Activated naive CD8-positive, alpha-beta T cell treated with anti-CD3 and anti-CD28 coated beads for 36 hours (primary cell): ENCODE results near the gene COG5. TPM values are rescaled to one million over a fixed set of nuclear protein-coding genes. Genes with fewer than 3 reads are reported as not detected.

Source experiments
- DNase-seq: peaks from one replicate; pipeline ENCODE4 v3.0.0; 2021
- H3K27ac Mint-ChIP-seq: one replicate; pipeline ENCODE4 v1.8.0; 2022; ENCODE audit warnings: mild to moderate bottlenecking, moderate library complexity, mixed read lengths
- H3K27me3 Mint-ChIP-seq: one replicate; pipeline ENCODE4 v1.8.0; 2022; ENCODE audit warnings: mild to moderate bottlenecking, mixed read lengths
- H3K36me3 Mint-ChIP-seq: one replicate; pipeline ENCODE4 v1.8.0; 2021; ENCODE audit warnings: mild to moderate bottlenecking, mixed read lengths
- H3K4me1 Mint-ChIP-seq: one replicate; pipeline ENCODE4 v1.8.0; 2021; ENCODE audit warnings: mixed read lengths
- H3K4me3 Mint-ChIP-seq: one replicate; pipeline ENCODE4 v1.8.0; 2022; ENCODE audit warnings: mild to moderate bottlenecking, moderate library complexity, mixed read lengths
- H3K9me3 Mint-ChIP-seq: one replicate; pipeline ENCODE4 v1.8.0; 2022; ENCODE audit warnings: mixed read lengths
- total RNA-seq, 2 experiments: library from RNA; stranded (reverse); gene quantifications; one replicate each; pipeline ENCODE4 v1.2.3, GENCODE V29; 2021

The COG5 gene
- total RNA-seq, 2 experiments from 2014 or later = 29.6 TPM

GRCh38 chr7:107386548-107387102 is 177.1 kb downstream of the COG5 start:
- Mint-ChIP-seq H3K27me3 (no peaks in the 10 kb centered on the region), H3K27ac (peak overlapping the region; percentile 54), H3K4me1 (no peaks in the 10 kb centered on the region), H3K36me3 (peaks cover 4% of the 10 kb centered on the region), H3K4me3 (no peak overlapping the region), H3K9me3 (no peaks in the 10 kb centered on the region)
- DNase-seq = no peak

- Mint-ChIP-seq H3K4me3 (no peak overlapping the region), H3K4me1 (no peaks in the 10 kb centered on the region), H3K9me3 (no peaks in the 10 kb centered on the region), H3K36me3 (peaks cover 6% of the 10 kb centered on the region), H3K27ac (no peak overlapping the region), H3K27me3 (no peaks in the 10 kb centered on the region)
- no peak for DNase-seq
Observed at GRCh38 chr7:107384025-107384424, 179.7 kb downstream of the COG5 start.

DNA sequence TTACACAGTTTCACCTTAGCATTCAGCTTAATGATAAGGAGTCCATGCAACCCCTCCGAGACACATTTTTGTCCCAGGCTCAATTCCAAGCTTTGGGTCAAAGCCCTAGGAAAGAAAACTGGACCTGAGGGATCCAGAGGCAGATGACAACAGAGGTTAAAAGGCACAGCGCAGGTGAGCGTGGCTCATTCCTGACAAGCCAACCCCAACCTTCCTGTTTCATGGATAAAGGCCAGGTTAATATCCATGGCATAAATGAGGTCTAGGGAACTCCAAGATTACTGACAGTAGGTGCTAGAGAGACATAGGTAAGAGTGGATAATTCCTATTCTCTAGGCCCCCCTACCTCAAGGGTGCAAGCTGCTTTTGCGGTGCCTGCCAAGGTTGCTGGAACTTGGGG is 180.5 kb downstream of the COG5 start:
- H3K27ac Mint-ChIP-seq = no peak overlapping the region
- H3K4me1 Mint-ChIP-seq = no peaks in the 10 kb centered on the region
- DNase-seq = no peak
- no peaks in the 10 kb centered on the region for H3K27me3 Mint-ChIP-seq
- no peaks in the 10 kb centered on the region for H3K9me3 Mint-ChIP-seq
- no peak overlapping the region for H3K4me3 Mint-ChIP-seq
- H3K36me3 Mint-ChIP-seq = peaks cover 8% of the 10 kb centered on the region

- Mint-ChIP-seq H3K27me3 (no peaks in the 10 kb centered on the region), H3K36me3 (peaks cover 11% of the 10 kb centered on the region), H3K9me3 (no peaks in the 10 kb centered on the region), H3K4me3 (no peak overlapping the region), H3K27ac (no peak overlapping the region), H3K4me1 (no peaks in the 10 kb centered on the region)
- no peak for DNase-seq
Observed at GRCh38 chr7:107381453-107381852, 182.3 kb downstream of the COG5 start.

GRCh38 chr7:107373354-107373753 is 190.4 kb downstream of the COG5 start:
- no peak for DNase-seq
- no peaks in the 10 kb centered on the region for H3K27me3 Mint-ChIP-seq
- peaks cover 4% of the 10 kb centered on the region for H3K36me3 Mint-ChIP-seq
- no peaks in the 10 kb centered on the region for H3K9me3 Mint-ChIP-seq
- H3K4me3 Mint-ChIP-seq = no peak overlapping the region
- H3K27ac Mint-ChIP-seq = no peak overlapping the region
- H3K4me1 Mint-ChIP-seq = no peaks in the 10 kb centered on the region

GRCh38 chr7:107372298-107372697 is 191.4 kb downstream of the COG5 start:
- Mint-ChIP-seq H3K9me3 (no peaks in the 10 kb centered on the region), H3K36me3 (peaks cover 4% of the 10 kb centered on the region), H3K4me1 (no peaks in the 10 kb centered on the region), H3K27me3 (no peaks in the 10 kb centered on the region), H3K4me3 (no peak overlapping the region), H3K27ac (no peak overlapping the region)
- DNase-seq = no peak

DNA sequence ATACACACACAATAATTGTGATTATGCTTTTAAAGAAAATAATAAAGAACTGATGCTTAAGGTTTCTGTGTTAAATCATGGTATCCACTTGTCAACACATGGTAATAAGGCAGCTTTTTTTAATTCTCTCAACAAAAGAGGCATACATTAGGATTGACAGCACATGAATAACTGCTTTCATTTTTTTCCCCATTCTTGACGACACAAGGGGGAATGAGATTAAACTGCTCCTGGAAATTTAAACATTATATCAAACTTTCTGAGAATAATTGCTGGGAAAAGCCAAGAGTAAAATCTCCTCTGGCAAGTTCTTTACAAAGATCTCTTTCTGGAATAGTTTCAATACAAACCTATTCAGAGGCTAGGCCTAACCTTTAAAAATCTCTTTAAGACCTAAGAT is 192.9 kb downstream of the COG5 start:
- Mint-ChIP-seq H3K9me3 (no peaks in the 10 kb centered on the region), H3K4me3 (no peak overlapping the region), H3K27me3 (no peaks in the 10 kb centered on the region), H3K27ac (no peak overlapping the region), H3K4me1 (peaks cover 3% of the 10 kb centered on the region), H3K36me3 (peaks cover 8% of the 10 kb centered on the region)
- DNase-seq = no peak

DNA sequence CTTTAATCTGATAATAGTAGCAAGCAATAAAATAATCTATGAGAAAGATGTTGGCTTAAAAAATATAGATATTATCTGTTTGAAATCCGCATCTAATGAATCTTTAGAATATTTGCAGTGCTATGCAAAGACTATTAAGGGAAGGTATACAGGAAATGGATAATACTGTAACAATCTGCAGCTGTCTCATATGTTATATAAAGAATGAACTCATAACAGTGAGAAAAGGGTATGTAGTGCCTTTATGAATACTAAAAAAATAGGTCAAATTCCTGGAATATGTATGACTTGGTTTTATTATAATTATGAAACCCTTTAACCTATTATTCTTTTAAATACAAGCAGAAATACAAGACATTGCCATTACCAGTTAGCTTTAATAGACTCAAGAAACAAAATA is 198.9 kb downstream of the COG5 start:
- DNase-seq = no peak
- peaks cover 39% of the 10 kb centered on the region for H3K36me3 Mint-ChIP-seq
- H3K27ac Mint-ChIP-seq = no peak overlapping the region
- no peak overlapping the region for H3K4me3 Mint-ChIP-seq
- H3K27me3 Mint-ChIP-seq = no peaks in the 10 kb centered on the region
- peaks cover 2% of the 10 kb centered on the region for H3K9me3 Mint-ChIP-seq
- H3K4me1 Mint-ChIP-seq = peaks cover 7% of the 10 kb centered on the region

GRCh38 chr7:107359520-107360316 is 204.0 kb downstream of the COG5 start:
- Mint-ChIP-seq H3K9me3 (peaks cover 4% of the 10 kb centered on the region), H3K4me3 (no peak overlapping the region), H3K36me3 (peaks cover 44% of the 10 kb centered on the region), H3K27ac (no peak overlapping the region), H3K4me1 (no peaks in the 10 kb centered on the region), H3K27me3 (no peaks in the 10 kb centered on the region)
- DNase-seq = no peak

- no peak overlapping the region for H3K27ac Mint-ChIP-seq
- no peak overlapping the region for H3K4me3 Mint-ChIP-seq
- H3K27me3 Mint-ChIP-seq = no peaks in the 10 kb centered on the region
- H3K36me3 Mint-ChIP-seq = peaks cover 29% of the 10 kb centered on the region
- H3K9me3 Mint-ChIP-seq = peaks cover 4% of the 10 kb centered on the region
- no peak for DNase-seq
- H3K4me1 Mint-ChIP-seq = no peaks in the 10 kb centered on the region
Observed at GRCh38 chr7:107355616-107356015, 208.1 kb downstream of the COG5 start.

DNA sequence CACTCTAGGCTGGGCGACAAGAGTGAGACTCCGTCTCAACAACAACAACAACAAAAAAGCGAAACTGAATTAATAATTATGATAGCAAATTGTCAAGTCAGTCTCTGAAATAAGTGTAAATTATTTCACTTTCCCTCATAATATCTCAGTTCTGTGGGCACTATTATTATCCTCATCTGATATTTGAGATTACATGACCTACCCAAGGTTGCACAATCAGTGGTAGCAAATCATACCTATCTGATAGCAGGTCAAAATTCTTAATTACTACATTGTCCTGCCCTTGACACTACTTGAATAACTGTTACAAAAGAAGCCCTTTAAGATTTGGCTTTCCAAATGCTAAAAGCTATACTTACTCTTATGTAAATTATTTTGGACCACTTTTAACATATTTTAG is 209.1 kb downstream of the COG5 start:
- DNase-seq = no peak
- no peaks in the 10 kb centered on the region for H3K27me3 Mint-ChIP-seq
- no peaks in the 10 kb centered on the region for H3K4me1 Mint-ChIP-seq
- H3K4me3 Mint-ChIP-seq = no peak overlapping the region
- H3K27ac Mint-ChIP-seq = no peak overlapping the region
- peaks cover under 1% of the 10 kb centered on the region for H3K9me3 Mint-ChIP-seq
- H3K36me3 Mint-ChIP-seq = peaks cover 22% of the 10 kb centered on the region

- peaks cover 13% of the 10 kb centered on the region for H3K36me3 Mint-ChIP-seq
- DNase-seq = no peak
- H3K9me3 Mint-ChIP-seq = no peaks in the 10 kb centered on the region
- no peaks in the 10 kb centered on the region for H3K4me1 Mint-ChIP-seq
- no peak overlapping the region for H3K4me3 Mint-ChIP-seq
- no peak overlapping the region for H3K27ac Mint-ChIP-seq
- H3K27me3 Mint-ChIP-seq = no peaks in the 10 kb centered on the region
Observed at GRCh38 chr7:107353701-107354100, 210.0 kb downstream of the COG5 start.

- Mint-ChIP-seq H3K4me3 (no peak overlapping the region), H3K27ac (no peak overlapping the region), H3K27me3 (no peaks in the 10 kb centered on the region), H3K9me3 (peaks cover 12% of the 10 kb centered on the region), H3K36me3 (peaks cover 34% of the 10 kb centered on the region), H3K4me1 (no peaks in the 10 kb centered on the region)
- no peak for DNase-seq
Observed at GRCh38 chr7:107345898-107346297, 217.8 kb downstream of the COG5 start.

GRCh38 chr7:107344799-107345198 is 218.9 kb downstream of the COG5 start:
- H3K9me3 Mint-ChIP-seq = peaks cover 12% of the 10 kb centered on the region

DNA sequence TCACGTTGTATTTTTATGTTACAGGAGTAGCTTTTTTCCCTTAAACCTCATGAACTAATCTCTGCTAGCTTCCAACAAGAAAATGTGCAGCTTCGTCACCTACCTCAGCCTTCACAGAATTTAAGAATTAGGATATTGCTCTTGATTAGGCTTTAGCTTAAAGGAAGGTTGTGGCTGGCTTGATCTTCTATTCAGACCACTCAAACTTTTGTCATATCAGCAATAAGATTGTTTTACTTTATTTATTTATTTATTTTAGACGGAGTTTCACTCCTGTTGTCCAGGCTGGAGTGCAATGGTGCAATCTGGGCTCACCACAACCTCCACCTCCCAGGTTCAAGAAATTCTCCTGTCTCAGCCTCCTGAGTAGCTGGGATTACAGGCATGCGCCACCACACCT is 219.4 kb downstream of the COG5 start:
- peaks cover 2% of the 10 kb centered on the region for H3K4me1 Mint-ChIP-seq
- H3K27me3 Mint-ChIP-seq = no peaks in the 10 kb centered on the region
- H3K9me3 Mint-ChIP-seq = peaks cover 16% of the 10 kb centered on the region
- peaks cover 39% of the 10 kb centered on the region for H3K36me3 Mint-ChIP-seq
- H3K27ac Mint-ChIP-seq = no peak overlapping the region
- no peak for DNase-seq
- no peak overlapping the region for H3K4me3 Mint-ChIP-seq

More at GRCh38 chr7:107344799-107345198, 218.9 kb downstream of the COG5 start:
- Mint-ChIP-seq H3K27ac (no peak overlapping the region), H3K27me3 (no peaks in the 10 kb centered on the region), H3K36me3 (peaks cover 35% of the 10 kb centered on the region), H3K4me1 (no peaks in the 10 kb centered on the region), H3K4me3 (no peak overlapping the region)
- DNase-seq = no peak

- peaks cover 37% of the 10 kb centered on the region for H3K36me3 Mint-ChIP-seq
- H3K9me3 Mint-ChIP-seq = peaks cover 20% of the 10 kb centered on the region
- peaks cover 8% of the 10 kb centered on the region for H3K4me1 Mint-ChIP-seq
- no peak overlapping the region for H3K4me3 Mint-ChIP-seq
- no peaks in the 10 kb centered on the region for H3K27me3 Mint-ChIP-seq
- no peak overlapping the region for H3K27ac Mint-ChIP-seq
- no peak for DNase-seq
Observed at GRCh38 chr7:107338080-107338479, 225.6 kb downstream of the COG5 start.
